Measurements from ENCODE around the gene USPL1. TPM values are rescaled to one million over a fixed set of nuclear protein-coding genes. Genes with fewer than 3 reads are reported as not detected.

The USPL1 gene
- total and polyA plus RNA-seq, 4 donors, result 4.1 to 13.0 (median 8.2) TPM

- DNase-seq (ENCODE audit: low spot score), result no peak
- no peak overlapping the region for H3K9ac ChIP-seq (ENCODE audit: low read depth in 1 of 2, low read length in 2 of 2)
- H3K36me3 ChIP-seq (ENCODE audit: control insufficient read depth in 4 of 4, insufficient read depth in 3 of 4, low read depth in 1 of 4, low read length in 3 of 4), result no peaks in the 10 kb centered on the region
- no peaks in the 10 kb centered on the region for H3K4me1 ChIP-seq (ENCODE audit: control insufficient read depth in 4 of 4, insufficient read depth in 4 of 4, low read length in 3 of 4)
- WGBS, result 76% methylated on average over 3 of the region's 3 CpGs
- H3K27ac ChIP-seq (ENCODE audit: low read depth in 1 of 2, low read length in 2 of 2), result no peak overlapping the region
- TF ChIP-seq JUND (IDR thresholded peaks at IDR 0.05), result no peak
- H3K9me3 ChIP-seq (ENCODE audit: control insufficient read depth in 4 of 4, low read length in 3 of 4), result no peaks in the 10 kb centered on the region
- no peak overlapping the region for H3K4me3 ChIP-seq (ENCODE audit: low read depth in 1 of 3, low read length in 3 of 3)
- H3K27me3 ChIP-seq (ENCODE audit: control insufficient read depth in 4 of 4, insufficient read depth in 4 of 4, low read length in 3 of 4), result no peaks in the 10 kb centered on the region
Observed at GRCh38 chr13:30585748-30586262, 31.9 kb upstream of the USPL1 start.

DNA sequence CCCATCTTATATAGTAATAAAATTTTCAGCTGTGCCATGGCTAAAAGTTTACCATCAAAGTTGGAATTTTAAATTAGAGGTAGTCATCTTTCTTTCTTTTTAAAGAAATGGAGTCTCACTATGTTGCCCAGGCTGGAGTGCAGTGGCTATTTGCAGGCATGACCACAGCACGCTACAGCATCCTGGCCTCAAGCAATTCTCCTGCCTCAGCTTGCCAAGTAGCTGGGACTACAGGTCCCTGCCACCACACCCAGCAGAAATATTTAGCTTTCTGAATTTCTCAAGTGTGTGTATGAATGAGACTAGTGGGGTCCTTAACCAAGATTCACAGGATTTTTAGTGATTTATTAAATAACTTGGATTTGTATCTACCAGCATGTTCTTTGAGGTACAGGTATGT, 30.5 kb upstream of the USPL1 start:
- TF ChIP-seq, protein P1, sequence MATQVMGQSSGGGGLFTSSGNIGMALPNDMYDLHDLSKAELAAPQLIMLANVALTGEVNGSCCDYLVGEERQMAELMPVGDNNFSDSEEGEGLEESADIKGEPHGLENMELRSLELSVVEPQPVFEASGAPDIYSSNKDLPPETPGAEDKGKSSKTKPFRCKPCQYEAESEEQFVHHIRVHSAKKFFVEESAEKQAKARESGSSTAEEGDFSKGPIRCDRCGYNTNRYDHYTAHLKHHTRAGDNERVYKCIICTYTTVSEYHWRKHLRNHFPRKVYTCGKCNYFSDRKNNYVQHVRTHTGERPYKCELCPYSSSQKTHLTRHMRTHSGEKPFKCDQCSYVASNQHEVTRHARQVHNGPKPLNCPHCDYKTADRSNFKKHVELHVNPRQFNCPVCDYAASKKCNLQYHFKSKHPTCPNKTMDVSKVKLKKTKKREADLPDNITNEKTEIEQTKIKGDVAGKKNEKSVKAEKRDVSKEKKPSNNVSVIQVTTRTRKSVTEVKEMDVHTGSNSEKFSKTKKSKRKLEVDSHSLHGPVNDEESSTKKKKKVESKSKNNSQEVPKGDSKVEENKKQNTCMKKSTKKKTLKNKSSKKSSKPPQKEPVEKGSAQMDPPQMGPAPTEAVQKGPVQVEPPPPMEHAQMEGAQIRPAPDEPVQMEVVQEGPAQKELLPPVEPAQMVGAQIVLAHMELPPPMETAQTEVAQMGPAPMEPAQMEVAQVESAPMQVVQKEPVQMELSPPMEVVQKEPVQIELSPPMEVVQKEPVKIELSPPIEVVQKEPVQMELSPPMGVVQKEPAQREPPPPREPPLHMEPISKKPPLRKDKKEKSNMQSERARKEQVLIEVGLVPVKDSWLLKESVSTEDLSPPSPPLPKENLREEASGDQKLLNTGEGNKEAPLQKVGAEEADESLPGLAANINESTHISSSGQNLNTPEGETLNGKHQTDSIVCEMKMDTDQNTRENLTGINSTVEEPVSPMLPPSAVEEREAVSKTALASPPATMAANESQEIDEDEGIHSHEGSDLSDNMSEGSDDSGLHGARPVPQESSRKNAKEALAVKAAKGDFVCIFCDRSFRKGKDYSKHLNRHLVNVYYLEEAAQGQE (IDR thresholded peaks at IDR 0.05), result no peak
- TF ChIP-seq, protein P2, sequence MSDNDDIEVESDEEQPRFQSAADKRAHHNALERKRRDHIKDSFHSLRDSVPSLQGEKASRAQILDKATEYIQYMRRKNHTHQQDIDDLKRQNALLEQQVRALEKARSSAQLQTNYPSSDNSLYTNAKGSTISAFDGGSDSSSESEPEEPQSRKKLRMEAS (IDR thresholded peaks at IDR 0.05), result no peak
- TF ChIP-seq EGR1 (IDR thresholded peaks at IDR 0.05; ENCODE audit: low read depth in 2 of 2) (no peak), FOXA2 (IDR thresholded peaks at IDR 0.05) (no peak), HNF4A (conservative IDR thresholded peaks at IDR 0.05) (no peak), CTCF (IDR thresholded peaks at IDR 0.05; ENCODE audit: low read depth, low read length, missing input control) (no peak), FOXA1 (IDR thresholded peaks at IDR 0.05) (no peak), RAD21 (IDR thresholded peaks at IDR 0.05) (no peak), GABPA (IDR thresholded peaks at IDR 0.05 in 1 of 2, conservative IDR thresholded peaks at IDR 0.05 in 1 of 2) (no peak), NR2F2 (IDR thresholded peaks at IDR 0.05) (no peak), HNF4G (IDR thresholded peaks at IDR 0.05) (no peak), JUND (IDR thresholded peaks at IDR 0.05) (no peak), TAF1 (conservative IDR thresholded peaks at IDR 0.05) (no peak), YY1 (IDR thresholded peaks at IDR 0.05) (no peak)
- TF ChIP-seq, protein P3, sequence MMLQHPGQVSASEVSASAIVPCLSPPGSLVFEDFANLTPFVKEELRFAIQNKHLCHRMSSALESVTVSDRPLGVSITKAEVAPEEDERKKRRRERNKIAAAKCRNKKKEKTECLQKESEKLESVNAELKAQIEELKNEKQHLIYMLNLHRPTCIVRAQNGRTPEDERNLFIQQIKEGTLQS (IDR thresholded peaks at IDR 0.05), result no peak
- WGBS, result 99% methylated on average over 1 of the region's 1 CpG
- Histone ChIP-seq H3K4me1 (ENCODE audit: control insufficient read depth in 4 of 4, insufficient read depth in 4 of 4, low read length in 3 of 4) (no peaks in the 10 kb centered on the region), H3K27me3 (ENCODE audit: control insufficient read depth in 4 of 4, insufficient read depth in 4 of 4, low read length in 3 of 4) (no peaks in the 10 kb centered on the region), H3K27ac (ENCODE audit: low read depth in 1 of 2, low read length in 2 of 2) (no peak overlapping the region), H3K36me3 (ENCODE audit: control insufficient read depth in 4 of 4, insufficient read depth in 3 of 4, low read depth in 1 of 4, low read length in 3 of 4) (no peaks in the 10 kb centered on the region), H3K9ac (ENCODE audit: low read depth in 1 of 2, low read length in 2 of 2) (no peak overlapping the region), H3K9me3 (ENCODE audit: control insufficient read depth in 4 of 4, low read length in 3 of 4) (no peaks in the 10 kb centered on the region), H3K4me3 (ENCODE audit: low read depth in 1 of 3, low read length in 3 of 3) (no peak overlapping the region)
- no peak for DNase-seq (ENCODE audit: low spot score)

Data from liver (tissue), 9 donors.